Left hindlimb (tissue), 1 donor: ENCODE data around the gene CKAP2L.

ENCODE experiments used
- DNase-seq: peaks from one replicate; pipeline ENCODE4 v3.0.0-alpha.2; 2018

The CKAP2L gene

GRCh38 chr2:112757265-112757664 lies 7.1 kb downstream of the CKAP2L start:
- DNase-seq = no peak

DNA sequence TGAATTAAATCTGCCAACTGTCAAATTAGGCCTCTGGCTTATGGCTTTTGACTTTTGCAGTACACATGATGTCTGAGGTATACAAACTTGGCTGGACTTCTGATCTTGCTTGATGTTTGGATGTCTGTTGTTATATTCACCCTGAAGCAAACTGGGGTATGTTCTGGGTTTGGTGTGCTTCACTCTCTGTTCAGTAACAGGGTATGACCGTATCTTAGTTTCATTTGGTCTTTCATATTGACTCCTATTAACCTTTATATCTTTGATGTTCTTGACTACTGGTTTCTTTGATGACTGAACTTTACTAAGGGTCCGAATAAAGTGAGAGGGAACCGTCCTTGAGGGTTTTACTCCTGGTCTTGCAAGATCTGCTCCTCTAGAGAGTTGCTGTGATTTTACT lies 8.2 kb downstream of the CKAP2L start:
- no peak for DNase-seq

GRCh38 chr2:112755444-112755843 lies 9.0 kb downstream of the CKAP2L start:
- no peak for DNase-seq

DNA sequence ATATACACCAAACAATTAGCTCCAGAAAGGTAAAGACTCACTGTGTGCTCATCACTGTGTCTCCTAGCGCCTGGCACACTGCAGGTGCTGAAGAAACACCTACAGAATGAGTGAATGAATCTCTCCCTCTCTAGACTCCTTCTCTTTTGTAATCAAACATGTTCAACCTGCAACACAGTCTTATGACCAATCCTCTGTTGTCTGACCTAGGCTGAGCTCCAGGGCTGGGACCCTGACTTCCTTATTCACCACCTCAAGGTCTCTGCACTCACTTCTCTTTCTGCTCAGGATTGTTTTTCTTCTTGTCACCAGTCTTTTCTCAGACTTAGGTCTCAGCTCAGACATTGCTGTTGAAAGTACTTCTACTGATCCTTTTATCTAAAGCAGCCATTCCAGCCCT lies 9.8 kb downstream of the CKAP2L start:
- no peak for DNase-seq

DNA sequence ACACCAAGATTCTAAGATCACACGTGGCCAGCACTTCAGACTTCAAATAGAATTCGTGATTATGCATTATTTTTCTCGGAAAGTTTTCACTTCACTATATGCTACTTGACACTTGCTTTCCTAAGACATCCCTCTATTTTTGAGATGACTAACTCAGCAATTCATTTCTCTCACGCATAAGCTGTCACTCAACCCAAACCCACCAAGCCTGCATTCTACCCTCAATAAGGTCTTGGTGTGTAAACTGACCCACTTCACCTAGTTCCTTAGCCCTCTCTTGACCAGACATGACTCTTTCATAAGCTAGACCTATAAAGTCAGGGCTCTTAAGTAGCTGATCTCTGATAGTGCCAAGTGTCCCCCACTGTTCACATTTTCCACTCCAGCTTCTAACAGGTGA lies 11.7 kb downstream of the CKAP2L start:
- DNase-seq = no peak

GRCh38 chr2:112751451-112752197 lies 12.8 kb downstream of the CKAP2L start:
- no peak for DNase-seq

GRCh38 chr2:112750560-112750843 lies 13.9 kb downstream of the CKAP2L start:
- DNase-seq = no peak

- peak; percentile 73 for DNase-seq
Measured at GRCh38 chr2:112749755-112750559, 14.5 kb downstream of the CKAP2L start.

GRCh38 chr2:112740527-112740926 lies 23.9 kb downstream of the CKAP2L start:
- no peak for DNase-seq

DNA sequence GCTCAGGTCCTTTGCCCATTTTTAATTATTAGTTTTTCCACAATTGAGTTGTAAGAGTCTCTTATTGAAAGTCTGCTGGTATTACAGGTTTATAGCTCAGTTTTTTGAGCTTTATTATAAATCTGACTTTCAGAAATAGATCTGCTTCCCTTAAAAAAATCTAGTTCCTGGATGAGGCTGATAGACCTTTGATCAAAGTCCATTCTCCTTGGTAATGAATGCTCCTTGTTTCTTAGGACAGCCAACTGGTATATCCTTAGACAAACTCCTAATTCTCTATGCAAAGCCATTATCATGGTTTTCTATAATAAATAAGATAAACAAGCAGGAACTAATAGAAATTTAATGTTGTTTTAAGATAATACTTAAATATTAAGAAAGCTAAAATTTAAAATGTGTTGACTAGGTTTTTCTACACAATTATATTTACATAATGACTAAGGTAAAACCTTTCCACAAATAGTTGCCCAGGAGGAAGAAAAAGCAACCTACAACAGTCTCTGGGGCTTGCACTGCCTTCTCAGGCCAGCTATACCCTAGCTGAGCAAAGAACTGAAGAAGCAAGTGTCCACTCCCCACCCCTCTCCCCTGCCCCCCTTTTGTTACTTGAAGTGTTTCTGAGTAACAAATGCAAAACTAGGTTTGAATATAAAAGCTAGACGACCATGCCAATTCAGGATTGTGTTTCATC lies 26.7 kb downstream of the CKAP2L start:
- no peak for DNase-seq

DNA sequence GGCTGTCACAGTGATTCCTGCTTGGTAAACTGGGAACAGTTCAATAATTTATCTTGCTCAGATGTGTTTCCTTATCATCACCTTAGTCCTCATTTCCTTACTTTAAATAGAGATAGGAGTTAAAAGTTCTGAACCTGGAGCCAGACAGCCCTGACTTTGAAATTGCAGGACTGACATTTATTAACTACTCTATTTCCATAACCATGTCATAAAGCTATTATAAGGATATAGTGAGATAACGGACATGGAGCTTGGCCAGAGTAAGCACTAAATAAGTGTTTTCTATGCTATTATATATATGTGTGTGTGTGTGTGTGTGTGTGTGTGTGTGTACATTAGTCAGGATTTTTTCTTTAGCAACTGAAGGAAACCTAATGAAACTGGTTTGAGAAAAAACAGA lies 30.5 kb downstream of the CKAP2L start:
- no peak for DNase-seq

- no peak for DNase-seq
Measured at GRCh38 chr2:112733456-112733855, 31.0 kb downstream of the CKAP2L start.

DNA sequence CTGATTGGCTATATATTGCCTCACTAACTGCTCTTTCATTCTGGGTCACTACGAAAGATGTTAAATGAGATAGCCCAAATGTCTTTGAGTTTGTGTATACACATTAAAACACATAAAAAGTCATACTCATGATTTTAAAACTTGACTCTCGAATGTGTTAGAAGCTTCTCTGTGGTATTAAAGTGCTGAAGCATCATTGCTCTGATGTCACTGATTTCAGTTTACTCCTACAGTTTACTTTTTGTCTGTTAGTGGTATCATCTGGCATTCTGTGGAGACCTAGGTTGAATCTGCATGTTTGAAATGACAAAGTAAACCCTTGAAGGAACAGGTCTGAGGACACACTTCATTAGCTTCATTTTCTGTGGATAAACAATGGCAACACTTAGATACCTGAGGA lies 32.9 kb downstream of the CKAP2L start:
- DNase-seq = no peak

- DNase-seq = no peak
Measured at GRCh38 chr2:112730791-112731190, 33.6 kb downstream of the CKAP2L start.

DNA sequence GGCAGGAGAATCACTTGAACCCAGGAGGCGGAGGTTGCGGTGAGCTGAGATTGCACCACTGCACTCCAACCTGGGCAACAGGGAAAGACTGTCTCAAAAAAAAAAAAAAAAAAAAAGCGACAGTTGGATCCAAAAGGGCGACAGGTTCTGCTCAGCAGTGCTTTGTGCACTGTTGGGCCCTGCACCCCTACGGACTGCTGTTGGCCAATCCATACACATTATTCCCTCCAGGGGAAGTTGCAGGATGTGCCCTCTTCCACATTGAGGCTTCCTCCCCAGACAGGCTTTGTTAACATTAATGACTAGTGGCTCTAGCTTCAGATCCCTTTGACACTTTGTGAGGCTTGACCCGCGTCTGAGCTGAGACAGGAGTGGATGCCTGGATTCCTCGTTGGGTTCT lies 34.2 kb downstream of the CKAP2L start:
- no peak for DNase-seq

DNA sequence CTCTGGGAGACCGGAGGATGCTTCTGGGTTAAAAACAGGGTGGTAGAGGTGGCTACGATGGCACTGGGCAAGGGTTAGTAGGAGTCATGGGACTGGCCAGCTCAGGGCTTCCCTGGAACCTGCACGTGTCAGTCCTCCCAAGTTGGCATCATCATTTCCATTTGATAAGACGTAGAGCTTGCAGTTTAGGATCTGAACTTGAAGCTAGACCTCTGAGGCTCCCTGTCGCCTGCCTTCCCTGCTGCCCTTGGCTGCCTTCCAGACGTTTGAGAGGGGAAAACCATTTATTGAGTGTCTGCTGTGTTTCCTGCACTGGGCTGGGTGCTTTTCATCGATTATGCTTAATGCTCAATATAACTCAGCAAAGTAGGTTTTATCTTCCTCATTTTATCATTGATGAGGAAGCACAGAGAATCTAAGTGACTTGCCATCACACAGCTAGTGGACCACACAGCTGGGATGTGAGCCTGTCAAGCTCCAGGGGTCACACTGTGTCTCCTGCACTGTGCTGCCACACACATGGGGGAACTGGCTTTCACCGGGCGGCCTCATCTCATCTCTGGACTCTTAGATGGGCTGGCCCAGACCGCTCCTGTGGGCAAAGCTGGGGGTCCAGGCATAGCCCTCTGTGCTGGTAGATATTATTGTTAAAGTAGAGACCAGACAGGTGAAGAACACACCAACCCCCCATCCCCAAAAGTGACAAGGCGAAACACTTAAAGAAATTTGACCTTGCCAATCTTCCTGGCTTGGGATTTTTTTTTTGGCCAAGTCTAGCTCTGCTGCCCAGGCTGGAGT lies 35.8 kb downstream of the CKAP2L start:
- no peak for DNase-seq

DNA sequence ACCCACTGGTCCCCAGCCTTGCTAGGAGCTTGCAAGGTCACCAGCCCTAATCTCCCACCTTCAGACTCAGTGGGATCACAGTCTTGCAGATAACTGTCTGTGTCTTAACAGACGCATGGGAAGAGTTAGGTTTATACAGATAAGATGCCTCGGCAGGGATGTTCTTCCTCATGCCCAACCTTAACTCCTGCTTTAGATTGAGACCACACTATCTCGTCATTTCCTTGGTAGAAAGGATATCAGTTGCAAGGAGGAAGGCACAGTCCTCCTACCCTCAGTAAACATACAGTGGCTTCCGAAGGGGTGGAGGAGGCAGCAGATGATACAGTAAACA lies 36.4 kb downstream of the CKAP2L start:
- no peak for DNase-seq

GRCh38 chr2:112727276-112728028 lies 37.0 kb downstream of the CKAP2L start:
- no peak for DNase-seq

DNA sequence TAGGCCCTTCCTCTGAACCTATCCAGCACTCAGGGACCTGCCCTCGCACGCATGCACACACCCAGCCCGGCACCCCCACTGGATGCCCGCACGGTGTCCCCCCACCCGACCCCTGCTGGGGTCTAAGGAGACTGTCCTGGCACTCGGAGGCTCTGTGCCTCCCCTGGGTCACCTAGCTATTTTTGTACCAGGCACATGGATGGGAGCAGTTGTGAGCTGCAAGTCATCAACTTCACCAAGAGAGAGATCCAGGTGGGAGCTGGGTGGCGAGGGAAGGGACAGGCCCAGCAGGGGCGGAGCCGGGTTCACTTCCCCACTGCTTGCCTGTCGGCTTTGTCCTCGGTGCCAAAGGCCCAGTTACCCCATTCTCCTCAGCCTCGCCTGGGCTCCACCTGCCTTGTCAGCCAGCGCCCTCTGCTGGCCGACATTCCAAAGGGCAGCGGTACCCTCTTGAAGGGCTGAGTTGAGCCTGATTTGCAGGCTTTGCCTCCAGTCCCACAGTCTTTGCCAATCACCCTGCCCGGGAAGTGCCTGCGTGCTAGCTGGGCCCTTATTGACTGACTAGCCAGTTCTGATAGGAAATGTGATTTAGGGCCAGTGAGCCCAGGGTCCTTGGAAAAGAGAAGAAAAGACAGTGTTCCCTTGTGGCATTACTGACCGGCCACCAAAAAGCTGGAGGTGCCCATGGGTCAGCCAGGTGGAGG lies 37.8 kb downstream of the CKAP2L start:
- DNase-seq = peak; percentile 86

DNA sequence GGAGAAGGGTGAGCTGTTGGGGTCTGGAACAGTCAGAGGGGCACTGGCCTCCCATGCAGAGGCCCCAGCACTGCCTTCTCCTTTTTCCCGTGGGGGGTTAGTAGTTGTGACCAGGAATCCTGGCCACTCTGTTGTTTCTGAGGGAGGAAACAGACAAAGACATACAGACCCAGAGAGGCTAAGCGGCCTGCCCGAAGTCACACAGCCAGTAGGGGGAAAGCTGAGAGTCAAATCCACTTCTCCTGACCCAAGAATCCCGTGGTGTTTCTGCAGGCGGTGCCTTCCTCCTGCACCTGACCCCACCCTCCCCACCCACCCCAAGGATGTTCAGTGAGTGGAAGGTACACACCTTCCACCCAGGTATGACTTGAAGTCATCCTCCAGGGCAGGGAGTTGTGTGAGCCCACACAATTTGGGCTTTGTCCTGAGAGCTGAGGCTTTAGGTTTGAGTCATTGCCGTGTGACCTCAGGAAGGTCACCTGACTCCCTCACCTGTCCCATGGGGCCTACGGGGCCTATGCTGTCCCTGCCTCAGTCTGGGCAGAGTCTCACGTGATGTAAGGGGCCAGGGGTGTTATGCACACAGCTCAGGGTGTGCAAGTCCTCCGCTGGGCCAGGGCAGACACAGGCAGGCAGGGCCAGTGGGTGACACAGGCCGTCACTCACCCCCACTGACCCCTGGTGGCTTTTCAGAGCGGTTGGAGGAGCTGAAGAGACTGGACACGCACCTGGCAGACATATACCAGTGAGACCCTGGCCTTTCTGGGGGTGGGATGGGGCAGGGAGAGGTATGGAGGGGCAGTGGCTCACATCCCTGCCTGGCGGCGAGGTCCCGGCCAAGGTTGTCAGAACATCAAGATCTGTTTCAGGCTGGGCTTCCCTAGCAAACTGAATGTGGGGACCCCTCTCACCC lies 38.6 kb downstream of the CKAP2L start:
- no peak for DNase-seq
